B cell (primary cell): Measurements from ENCODE around the gene USPL1. TPM values are rescaled to one million over a fixed set of nuclear protein-coding genes. Genes with fewer than 3 reads are reported as not detected.

Experiments
- ATAC-seq: fragments of 200-7000 bp; cut with Tn5 transposase; one replicate; pipeline ENCODE4 v1.10.0; 2021; ENCODE audit warnings: low read depth, mild to moderate bottlenecking, moderate number of reproducible peaks, moderate library complexity
- CTCF ChIA-PET: fragments of 350-600 bp; sonication (Branson Sonifier 250); formaldehyde crosslinking; loops from one replicate; lab custom pipeline; 2021; ENCODE audit warnings: antibody characterized with exemption, inconsistent platforms; lab: Charles Lee
- POLR2A ChIA-PET: fragments of 350-600 bp; sonication (Branson Sonifier 250); formaldehyde crosslinking; loops from one replicate; lab custom pipeline; 2021; ENCODE audit warnings: antibody characterized with exemption; lab: Charles Lee
- DNase-seq: peaks from one replicate; pipeline ENCODE4 v3.0.0; 2013
- H2AFZ ChIP-seq: 2 replicates; pipeline ENCODE4 v1.6.1; 2012; ENCODE audit warnings: mild to moderate bottlenecking, low read depth, low read length; ENCODE audit not compliant: insufficient read depth, poor library complexity, severe bottlenecking
- H3K27ac ChIP-seq, 2 donors: 1 replicate in 1 of 2; 2 replicates in 1 of 2; pipeline ENCODE4 v1.5.1; 2012 to 2013; ENCODE audit warnings: low read length in 2 of 2, mild to moderate bottlenecking in 2 of 2, moderate library complexity in 1 of 2
- H3K27me3 ChIP-seq, 4 experiments: fragments of 200-600 bp in 1 of 4; sonication (generic) in 1 of 4; replicated peaks in 1 of 4; 1 replicate in 2 of 4; 2 replicates in 2 of 4; pipeline versions ENCODE4 v1.6.1 to v1.7.0; 2013 to 2016; ENCODE audit warnings: low read length in 3 of 4, mild to moderate bottlenecking in 2 of 4, mixed read lengths in 1 of 4, moderate library complexity in 1 of 4; ENCODE audit not compliant: insufficient read depth in 4 of 4, control insufficient read depth in 3 of 4; ENCODE audit errors: control extremely low read depth in 1 of 4
- H3K36me3 ChIP-seq, 2 experiments: replicated peaks in 1 of 2; 1 replicate in 1 of 2; 2 replicates in 1 of 2; pipeline versions ENCODE4 v1.6.1 to v1.7.1; 2013; ENCODE audit warnings: low read length in 1 of 2; ENCODE audit not compliant: insufficient read depth in 2 of 2, control insufficient read depth in 1 of 2; ENCODE audit errors: control extremely low read depth in 1 of 2, extremely low read depth in 1 of 2
- H3K4me1 ChIP-seq, 2 donors: fragments of 200-600 bp in 1 of 2; sonication (generic) in 1 of 2; 1 replicate in 1 of 2; 2 replicates in 1 of 2; pipeline versions ENCODE4 v1.5.1 to v1.6.1; 2013 to 2017; ENCODE audit warnings: low read length in 2 of 2; ENCODE audit not compliant: control insufficient read depth in 2 of 2, insufficient read depth in 2 of 2
- H3K4me2 ChIP-seq: replicated peaks from 2 replicates; pipeline ENCODE3; 2012; ENCODE audit warnings: mild to moderate bottlenecking, low read depth, low read length; ENCODE audit not compliant: poor library complexity, severe bottlenecking
- H3K4me3 ChIP-seq, 5 experiments: fragments of 200-600 bp in 1 of 5; sonication (generic) in 1 of 5; 1 replicate in 3 of 5; 2 replicates in 2 of 5; pipeline versions ENCODE4 v1.5.1 to v1.7.0; 2011 to 2016; ENCODE audit warnings: low read length in 4 of 5, mild to moderate bottlenecking in 4 of 5, low read depth in 2 of 5, control low read depth in 1 of 5, moderate library complexity in 1 of 5; ENCODE audit not compliant: insufficient read depth in 1 of 5; ENCODE audit errors: control extremely low read depth in 1 of 5, extremely low read depth in 1 of 5
- H3K79me2 ChIP-seq: fragments of 200-600 bp; sonication (generic); one replicate; pipeline ENCODE4 v1.6.0; 2016; ENCODE audit warnings: low read length; ENCODE audit not compliant: control insufficient read depth, insufficient read depth
- H3K9ac ChIP-seq: fragments of 200-600 bp; sonication (generic); 2 replicates; pipeline ENCODE4 v1.6.1; 2017; ENCODE audit warnings: mild to moderate bottlenecking, low read length, moderate library complexity
- H3K9me3 ChIP-seq, 3 donors: one replicate each; pipeline versions ENCODE4 v1.6.1 to v1.7.1; 2013; ENCODE audit warnings: low read length in 2 of 3; ENCODE audit not compliant: control insufficient read depth in 2 of 3, insufficient read depth in 1 of 3; ENCODE audit errors: control extremely low read depth in 1 of 3
- H4K20me1 ChIP-seq: 2 replicates; pipeline ENCODE4 v1.6.0; 2012; ENCODE audit warnings: mild to moderate bottlenecking, low read length; ENCODE audit not compliant: insufficient read depth, control insufficient read depth, poor library complexity, severe bottlenecking
- H3K27ac Mint-ChIP-seq: one replicate; pipeline ENCODE4 v1.8.0; 2021; ENCODE audit warnings: mixed read lengths
- H3K27me3 Mint-ChIP-seq: one replicate; pipeline ENCODE4 v1.8.0; 2021; ENCODE audit warnings: mixed read lengths
- H3K4me1 Mint-ChIP-seq: one replicate; pipeline ENCODE4 v1.8.0; 2021; ENCODE audit warnings: mixed read lengths
- H3K4me3 Mint-ChIP-seq: one replicate; pipeline ENCODE4 v1.8.0; 2021; ENCODE audit warnings: mixed read lengths
- H3K9me3 Mint-ChIP-seq: one replicate; pipeline ENCODE4 v1.8.0; 2022; ENCODE audit warnings: mixed read lengths; ENCODE audit not compliant: insufficient read depth
- CTCF ChIP-seq: fragments of 200-600 bp; IDR thresholded peaks from one replicate; pipeline ENCODE4 v1.8.0; 2022; ENCODE audit warnings: antibody characterized with exemption, mild to moderate bottlenecking
- EZH2 ChIP-seq: IDR thresholded peaks from 2 replicates; pipeline ENCODE4 v1.6.1; 2012; ENCODE audit warnings: borderline replicate concordance, low read depth, mild to moderate bottlenecking, moderate library complexity, low read length; ENCODE audit not compliant: insufficient read depth, poor library complexity, severe bottlenecking
- WGBS: methylation state at CpG from one replicate; pipeline ENCODE4 v1.1.5; 2013; ENCODE audit warnings: missing lambda C conversion rate; ENCODE audit not compliant: insufficient coverage; 5-methylcytosine and 5-hydroxymethylcytosine counted together
- intact Hi-C: fragments of 100-400 bp; cut with micrococcal nuclease; formaldehyde crosslinking; loops from one replicate; pipeline ENCODE4 v1.10.0; 2022
- polyA plus RNA-seq: library from polyadenylated mRNA; depleted of rRNA; stranded (reverse); fragments of >200 nt; gene quantifications from 2 replicates; pipeline ENCODE4 v1.2.3, GENCODE V29; 2012
- total RNA-seq, 2 donors: library from RNA; stranded (reverse); fragments of 120-200 nt in 1 of 2; gene quantifications; 1 replicate in 1 of 2; 2 replicates in 1 of 2; pipeline versions ENCODE4 v1.2.3 to v1.2.4, GENCODE V29; 2013 to 2022

Gene USPL1
- total and polyA plus RNA-seq, 2 donors (not counting 1 experiment from before 2014, with no cell fraction given), result 30.2 to 55.8 TPM

GRCh38 chr13:30645629-30646028 lies 27.9 kb downstream of the USPL1 start:
- H3K4me3 ChIP-seq, result no peak overlapping the region
- TF ChIP-seq EZH2 (no peak), CTCF (no peak)
- ChIA-PET POLR2A (no interaction called here), CTCF (interaction anchor here (0.7 to 0.9 kb wide), 3 partner anchors 18 to 158 kb away, joined by 3 read pairs; no protein-coding TSS in a partner anchor)
- ATAC-seq (no peak), DNase-seq (no peak)
- H3K4me1 ChIP-seq, result peaks cover 19% of the 10 kb centered on the region in 2 donors
- no peaks in the 10 kb centered on the region for H3K9me3 ChIP-seq
- H4K20me1 ChIP-seq, result peaks cover 27% of the 10 kb centered on the region
- peaks cover 58% of the 10 kb centered on the region for H3K79me2 ChIP-seq
- H3K27me3 ChIP-seq, result no peaks in the 10 kb centered on the region
- no peaks in the 10 kb centered on the region for H3K27me3 Mint-ChIP-seq
- peak overlapping the region; percentile 59 for H3K27ac Mint-ChIP-seq
- no peak overlapping the region for H3K4me3 Mint-ChIP-seq
- peak overlapping the region in 1 of 2 donors; percentile 79 for H3K27ac ChIP-seq
- no peak overlapping the region for H2AFZ ChIP-seq
- no peak overlapping the region for H3K9ac ChIP-seq
- intact Hi-C loops, result loop anchor here (10.0 kb wide), 1 partner anchor 159 kb away; no protein-coding TSS in a partner anchor
- H3K9me3 Mint-ChIP-seq, result no peaks in the 10 kb centered on the region
- H3K4me1 Mint-ChIP-seq, result peaks cover 35% of the 10 kb centered on the region
- H3K36me3 ChIP-seq, result peaks cover 7 to 79% of the 10 kb centered on the region in 2 experiments
- H3K4me2 ChIP-seq, result no peak overlapping the region

- Histone ChIP-seq H3K9ac (no peak overlapping the region), H3K4me2 (peak overlapping the region; percentile 26)
These were observed 29.7 kb downstream of the USPL1 start for GRCh38 chr13:30647420-30647819.

More at GRCh38 chr13:30647420-30647819, 29.7 kb downstream of the USPL1 start:
- Mint-ChIP-seq H3K27ac (peak overlapping the region; percentile 83), H3K9me3 (no peaks in the 10 kb centered on the region), H3K27me3 (no peaks in the 10 kb centered on the region), H3K4me3 (peak overlapping the region; percentile 17), H3K4me1 (peaks cover 37% of the 10 kb centered on the region)
- Histone ChIP-seq H3K4me3 (no peak overlapping the region), H3K79me2 (peaks cover 50% of the 10 kb centered on the region), H3K27me3 (no peaks in the 10 kb centered on the region), H3K27ac (peak overlapping the region; percentile 39 to 79), H2AFZ (no peak overlapping the region), H4K20me1 (peaks cover 10% of the 10 kb centered on the region), H3K4me1 (peaks cover 19% of the 10 kb centered on the region in 2 donors), H3K9me3 (no peaks in the 10 kb centered on the region), H3K36me3 (peaks cover 5 to 67% of the 10 kb centered on the region in 2 experiments)
- intact Hi-C loops, result loop anchor here (10.0 kb wide), 1 partner anchor 157 kb away; no protein-coding TSS in a partner anchor
- POLR2A ChIA-PET, result no interaction called here
- no peak for TF ChIP-seq CTCF
- TF ChIP-seq EZH2, result no peak
- WGBS, result no CpG with 5 or more reads among the region's 3 CpGs
- ATAC-seq, result no peak
- CTCF ChIA-PET, result interaction anchor here (1.7 kb wide), 1 partner anchor 15 kb away, joined by 5 read pairs; no protein-coding TSS in a partner anchor
- DNase-seq, result no peak
